ENCODE results near the gene BLOC1S3. TPM values are rescaled to one million over a fixed set of nuclear protein-coding genes. Genes with fewer than 3 reads are reported as not detected.

BLOC1S3 gene
- total RNA-seq, 2 donors from 2014 or later = 9.4 to 11.3 TPM

- 96 to 100% methylated on average over 6 of the region's 6 CpGs for WGBS, 2 experiments (ENCODE audit: insufficient coverage in 1 of 2, insufficient read length in 1 of 2)
- no peak for TF ChIP-seq CTCF (conservative IDR thresholded peaks at IDR 0.05)
- Mint-ChIP-seq H3K27me3 (ENCODE audit: insufficient read depth) (peaks cover 15% of the 10 kb centered on the region), H3K36me3 (ENCODE audit: low read depth) (no peaks in the 10 kb centered on the region), H3K9me3 (no peaks in the 10 kb centered on the region), H3K4me3 (no peak overlapping the region), H3K27ac (no peak overlapping the region), H3K4me1 (no peaks in the 10 kb centered on the region)
- Histone ChIP-seq H3K9me3 (ENCODE audit: control insufficient read depth, low read length) (no peaks in the 10 kb centered on the region), H3K9ac (ENCODE audit: extremely low read depth, low read length, poor library complexity, severe bottlenecking) (no peak overlapping the region), H3K4me3 (ENCODE audit: low read length) (no peak overlapping the region), H3K4me1 (ENCODE audit: control insufficient read depth, insufficient read depth, low read length) (no peaks in the 10 kb centered on the region), H3K36me3 (ENCODE audit: control insufficient read depth, insufficient read depth, low read length) (no peaks in the 10 kb centered on the region), H3K27ac (ENCODE audit: low read depth, low read length) (no peak overlapping the region), H3K27me3 (ENCODE audit: control insufficient read depth, insufficient read depth, low read length, poor library complexity, severe bottlenecking) (peaks cover 4% of the 10 kb centered on the region)
- no peak for DNase-seq
Measured at GRCh38 chr19:45202637-45203036, 24.1 kb downstream of the BLOC1S3 start.

- 74 to 90% methylated on average over 11 of the region's 12 CpGs for WGBS, 2 experiments (ENCODE audit: insufficient coverage in 1 of 2, insufficient read length in 1 of 2)
- no peak for DNase-seq
- Histone ChIP-seq H3K27ac (ENCODE audit: low read depth, low read length) (no peak overlapping the region), H3K36me3 (ENCODE audit: control insufficient read depth, insufficient read depth, low read length) (no peaks in the 10 kb centered on the region), H3K27me3 (ENCODE audit: control insufficient read depth, insufficient read depth, low read length, poor library complexity, severe bottlenecking) (no peaks in the 10 kb centered on the region), H3K9me3 (ENCODE audit: control insufficient read depth, low read length) (no peaks in the 10 kb centered on the region), H3K4me1 (ENCODE audit: control insufficient read depth, insufficient read depth, low read length) (no peaks in the 10 kb centered on the region), H3K4me3 (ENCODE audit: low read length) (no peak overlapping the region), H3K9ac (ENCODE audit: extremely low read depth, low read length, poor library complexity, severe bottlenecking) (no peak overlapping the region)
- peaks cover 2% of the 10 kb centered on the region for H3K27me3 Mint-ChIP-seq (ENCODE audit: insufficient read depth)
- no peak overlapping the region for H3K27ac Mint-ChIP-seq
- H3K4me1 Mint-ChIP-seq = no peaks in the 10 kb centered on the region
- TF ChIP-seq CTCF (conservative IDR thresholded peaks at IDR 0.05) = no peak
- H3K4me3 Mint-ChIP-seq = no peak overlapping the region
- no peaks in the 10 kb centered on the region for H3K9me3 Mint-ChIP-seq
- no peaks in the 10 kb centered on the region for H3K36me3 Mint-ChIP-seq (ENCODE audit: low read depth)
Measured at GRCh38 chr19:45205810-45206209, 27.2 kb downstream of the BLOC1S3 start.

DNA sequence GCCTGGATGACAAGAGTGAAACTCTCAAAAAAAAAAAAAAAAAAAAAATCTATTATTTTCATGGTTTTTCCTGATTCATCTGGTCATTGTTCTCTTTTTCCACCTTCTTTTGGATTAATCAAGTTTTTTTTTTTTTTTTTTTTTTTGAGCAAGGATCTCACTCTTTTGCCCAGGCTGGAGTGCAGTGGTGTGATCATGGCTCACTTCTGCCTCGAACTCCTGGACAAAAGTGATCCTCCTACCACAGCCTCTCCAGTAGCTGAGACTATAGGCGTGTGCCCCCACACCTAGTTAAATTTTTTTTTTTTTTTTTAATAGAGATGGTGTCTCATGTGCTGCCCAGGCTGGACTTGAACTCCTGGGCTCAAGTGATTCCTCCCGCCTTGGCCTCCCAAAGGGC, 27.7 kb downstream of the BLOC1S3 start:
- Mint-ChIP-seq H3K4me1 (no peaks in the 10 kb centered on the region), H3K9me3 (no peaks in the 10 kb centered on the region), H3K4me3 (no peak overlapping the region), H3K27me3 (ENCODE audit: insufficient read depth) (peaks cover 2% of the 10 kb centered on the region), H3K36me3 (ENCODE audit: low read depth) (no peaks in the 10 kb centered on the region), H3K27ac (no peak overlapping the region)
- no peaks in the 10 kb centered on the region for H3K36me3 ChIP-seq (ENCODE audit: control insufficient read depth, insufficient read depth, low read length)
- H3K4me1 ChIP-seq (ENCODE audit: control insufficient read depth, insufficient read depth, low read length) = no peaks in the 10 kb centered on the region
- TF ChIP-seq CTCF (conservative IDR thresholded peaks at IDR 0.05) = no peak
- no peak for DNase-seq
- WGBS, 2 experiments (ENCODE audit: insufficient coverage in 1 of 2, insufficient read length in 1 of 2) = 84 to 92% methylated on average over 2 of the region's 3 CpGs
- H3K27ac ChIP-seq (ENCODE audit: low read depth, low read length) = no peak overlapping the region
- H3K9me3 ChIP-seq (ENCODE audit: control insufficient read depth, low read length) = no peaks in the 10 kb centered on the region
- no peak overlapping the region for H3K4me3 ChIP-seq (ENCODE audit: low read length)
- no peak overlapping the region for H3K9ac ChIP-seq (ENCODE audit: extremely low read depth, low read length, poor library complexity, severe bottlenecking)
- no peaks in the 10 kb centered on the region for H3K27me3 ChIP-seq (ENCODE audit: control insufficient read depth, insufficient read depth, low read length, poor library complexity, severe bottlenecking)
